Adrenal gland (tissue), 5 donors: ENCODE results near the gene CACNB4.

Experiments
- CTCF ChIP-seq, 6 experiments: fragments of 450-650 bp in 4 of 6; fragments of 200-600 bp in 2 of 6; sonication (generic) in 1 of 6; IDR thresholded peaks; 1 replicate in 5 of 6; 2 replicates in 1 of 6; pipeline versions ENCODE4 v1.5.1 to v1.8.0; 2016 to 2021; ENCODE audit warnings: antibody characterized with exemption in 6 of 6, mild to moderate bottlenecking in 2 of 6, moderate library complexity in 1 of 6
- POLR2A ChIP-seq, 2 donors: fragments of 450-650 bp; IDR thresholded peaks; one replicate each; pipeline ENCODE4 v1.6.1; 2017; ENCODE audit warnings: antibody characterized with exemption in 2 of 2, mild to moderate bottlenecking in 2 of 2, moderate library complexity in 1 of 2
- donor health status: DM: no; HTN: no; CAD: no.

- TF ChIP-seq POLR2A (IDR thresholded peaks at IDR 0.05) = no peak
- TF ChIP-seq CTCF (IDR thresholded peaks at IDR 0.05) = no peak
Measured at GRCh38 chr2:151843691-151844061, 255.2 kb downstream of the CACNB4 start.
